Glutamatergic neuron (in vitro differentiated cells): ENCODE measurements around the gene SKP2. TPM values are rescaled to one million over a fixed set of nuclear protein-coding genes. Genes with fewer than 3 reads are reported as not detected.

Experiments
- DNase-seq: peaks from one replicate; pipeline ENCODE4 v3.0.0; 2022
- H3K27ac Mint-ChIP-seq: one replicate; pipeline ENCODE4 v1.8.0; 2020; ENCODE audit warnings: mild to moderate bottlenecking, mixed read lengths, inconsistent platforms; ENCODE audit not compliant: unreplicated experiment
- H3K27me3 Mint-ChIP-seq: one replicate; pipeline ENCODE4 v1.8.0; 2020; ENCODE audit warnings: mild to moderate bottlenecking, moderate library complexity, mixed read lengths, inconsistent platforms; ENCODE audit not compliant: unreplicated experiment
- H3K36me3 Mint-ChIP-seq: one replicate; pipeline ENCODE4 v1.8.0; 2020; ENCODE audit warnings: mild to moderate bottlenecking, mixed read lengths, inconsistent platforms; ENCODE audit not compliant: unreplicated experiment
- H3K4me1 Mint-ChIP-seq: one replicate; pipeline ENCODE4 v1.8.0; 2020; ENCODE audit warnings: mild to moderate bottlenecking, low read depth, mixed read lengths, inconsistent platforms; ENCODE audit not compliant: unreplicated experiment
- H3K4me3 Mint-ChIP-seq: one replicate; pipeline ENCODE4 v1.8.0; 2020; ENCODE audit warnings: mild to moderate bottlenecking, mixed read lengths, inconsistent platforms; ENCODE audit not compliant: unreplicated experiment
- H3K9me3 Mint-ChIP-seq: one replicate; pipeline ENCODE4 v1.8.0; 2020; ENCODE audit warnings: mild to moderate bottlenecking, moderate library complexity, mixed read lengths, inconsistent platforms; ENCODE audit not compliant: unreplicated experiment
- CTCF ChIP-seq: fragments of 200-600 bp; sonication (generic); IDR thresholded peaks from one replicate; pipeline ENCODE4 v1.5.0; 2021; ENCODE audit not compliant: partially characterized antibody, unreplicated experiment
- total RNA-seq: library from RNA; stranded (reverse); fragmentation: NEBNext Ultra II Directional; extraction: Animal tissue kit (Norgen Biotek cat#: 25700); gene quantifications from one replicate; pipeline ENCODE4 v1.2.1, GENCODE V29; 2021; ENCODE audit not compliant: unreplicated experiment

Gene SKP2
- total RNA-seq, 1 donor from 2014 or later, result 47.8 TPM

- Mint-ChIP-seq H3K4me3 (no peak overlapping the region), H3K9me3 (peaks cover 2% of the 10 kb centered on the region), H3K36me3 (peaks cover 6% of the 10 kb centered on the region), H3K4me1 (no peaks in the 10 kb centered on the region), H3K27me3 (peaks cover 2% of the 10 kb centered on the region), H3K27ac (no peak overlapping the region)
- TF ChIP-seq CTCF, result no peak
- DNase-seq, result no peak
Observed at GRCh38 chr5:36138900-36139683, 12.8 kb upstream of the SKP2 start.

DNA sequence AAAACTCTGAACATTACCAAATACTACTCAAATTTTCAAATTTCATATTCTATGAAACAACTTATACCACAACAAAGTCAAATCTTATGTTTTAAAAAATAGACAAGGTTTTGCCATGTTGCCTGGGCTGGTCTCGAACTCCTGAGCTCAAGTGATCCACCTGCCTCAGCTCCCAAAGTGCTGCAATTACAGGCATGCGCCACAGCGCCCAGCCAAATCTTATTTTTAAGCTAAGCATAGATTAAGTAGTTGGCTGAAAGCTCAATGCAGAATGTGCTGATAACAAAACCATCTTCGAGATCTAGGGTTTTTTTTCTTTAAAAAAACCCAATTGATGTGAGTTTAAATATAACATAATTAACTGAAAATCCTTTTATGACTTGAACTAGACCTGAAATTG is 6.6 kb upstream of the SKP2 start:
- H3K27me3 Mint-ChIP-seq, result no peaks in the 10 kb centered on the region
- TF ChIP-seq CTCF, result no peak
- H3K36me3 Mint-ChIP-seq, result no peaks in the 10 kb centered on the region
- H3K27ac Mint-ChIP-seq, result no peak overlapping the region
- H3K4me1 Mint-ChIP-seq, result peaks cover under 1% of the 10 kb centered on the region
- no peak overlapping the region for H3K4me3 Mint-ChIP-seq
- H3K9me3 Mint-ChIP-seq, result no peaks in the 10 kb centered on the region
- no peak for DNase-seq

DNA sequence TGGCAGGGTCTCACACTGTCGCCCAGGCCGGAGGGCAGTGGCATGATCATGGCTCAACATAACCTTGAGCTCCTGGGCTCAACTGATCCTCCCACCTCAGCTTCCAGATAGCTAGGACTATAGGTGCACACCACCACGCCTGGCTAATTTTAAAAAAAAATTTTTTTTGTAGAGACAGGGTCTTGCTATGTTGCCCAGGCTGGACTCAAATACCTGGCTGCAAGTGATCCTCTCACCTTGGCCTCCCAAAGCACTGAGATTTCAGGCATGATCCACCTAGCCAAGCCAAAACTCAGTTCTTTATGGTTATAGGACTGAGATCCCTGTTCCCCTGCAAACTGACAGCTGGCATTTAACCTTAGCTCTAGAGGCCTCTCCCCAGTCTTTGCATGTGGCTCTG is 5.5 kb upstream of the SKP2 start:
- Mint-ChIP-seq H3K4me3 (no peak overlapping the region), H3K36me3 (no peaks in the 10 kb centered on the region), H3K27ac (no peak overlapping the region), H3K9me3 (peaks cover 3% of the 10 kb centered on the region), H3K4me1 (peaks cover 5% of the 10 kb centered on the region), H3K27me3 (peaks cover 2% of the 10 kb centered on the region)
- no peak for TF ChIP-seq CTCF
- DNase-seq, result no peak

DNA sequence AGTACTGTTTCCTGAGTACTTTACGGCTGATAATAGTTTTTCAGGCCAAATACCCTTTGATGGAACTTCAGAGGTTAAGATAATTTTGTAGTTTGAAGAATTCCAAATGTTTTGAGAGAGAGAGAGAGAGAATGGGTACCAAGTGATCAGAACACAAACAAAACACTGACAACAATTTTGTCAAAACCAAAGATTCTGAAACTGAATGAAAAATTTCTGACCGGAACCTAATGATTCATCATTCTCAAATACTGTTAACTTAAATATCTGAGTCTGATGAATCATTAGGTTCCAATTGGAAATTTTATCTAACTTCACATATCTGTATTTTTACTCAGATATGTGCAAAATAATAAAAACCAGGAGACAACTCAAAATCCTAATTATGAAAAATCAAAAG is 4.2 kb upstream of the SKP2 start:
- H3K4me3 Mint-ChIP-seq, result no peak overlapping the region

More for the DNA sequence above, 4.2 kb upstream of the SKP2 start:
- Mint-ChIP-seq H3K4me1 (peaks cover 8% of the 10 kb centered on the region), H3K27ac (no peak overlapping the region), H3K27me3 (peaks cover 6% of the 10 kb centered on the region), H3K9me3 (peaks cover 6% of the 10 kb centered on the region), H3K36me3 (no peaks in the 10 kb centered on the region)
- no peak for DNase-seq
- no peak for TF ChIP-seq CTCF
